HG02759 (cell line): ENCODE measurements around the gene OSGIN1.

Experiments
- ATAC-seq: cut with Tn5 transposase; IDR thresholded peaks from one replicate; pipeline ENCODE4 v1.9.1; 2021; ENCODE audit warnings: mild to moderate bottlenecking, moderate library complexity; ENCODE audit not compliant: unreplicated experiment

The OSGIN1 gene

DNA sequence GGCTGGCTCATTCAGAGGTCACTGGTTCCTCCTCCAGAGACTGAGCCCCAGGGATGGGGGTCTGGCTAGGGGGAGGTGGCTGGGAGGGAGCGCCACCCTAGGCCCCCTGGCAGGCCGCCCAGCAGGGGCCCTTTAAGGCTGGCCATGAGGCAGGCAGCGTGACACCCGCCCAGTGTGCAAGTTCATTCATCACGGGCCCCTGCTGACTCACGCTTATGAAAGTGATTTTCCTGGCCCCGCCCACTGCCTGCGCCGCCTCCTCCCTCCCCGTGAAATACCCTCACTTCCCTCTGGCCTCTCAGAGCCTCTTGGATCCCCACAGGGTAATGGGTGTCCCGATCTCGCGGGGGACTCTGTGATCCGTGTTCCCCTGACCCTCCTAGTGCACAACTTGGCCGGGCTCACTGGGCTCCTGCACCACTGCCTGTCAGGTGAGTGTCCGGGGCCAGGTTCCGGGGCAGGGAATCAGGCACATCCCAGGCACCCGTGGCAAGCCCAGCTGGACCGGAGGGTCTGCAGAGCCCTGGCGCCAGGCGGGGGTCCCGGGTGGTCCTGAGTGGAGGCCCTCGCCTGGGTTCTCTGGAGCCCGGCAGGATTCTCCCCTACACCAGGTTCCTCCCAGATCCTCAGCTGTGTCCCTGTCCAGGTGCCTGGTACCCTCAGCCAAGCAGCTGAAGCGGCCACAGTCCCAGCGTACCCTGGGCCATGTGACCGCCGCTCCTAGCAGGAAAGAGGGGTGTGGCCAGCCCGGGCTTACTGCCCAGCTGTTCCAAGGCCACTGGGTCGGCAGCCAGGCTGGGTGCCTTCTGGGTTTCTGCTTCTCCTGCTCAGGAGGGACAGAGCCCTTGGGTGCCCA lies at the start of gene OSGIN1:
Gene OSGIN1 (plus strand): TSS at position 301 of the 856 bp plus-strand sequence. CDS start 4,432 bp downstream, outside the sequence.
- peak; percentile 83 for ATAC-seq

DNA sequence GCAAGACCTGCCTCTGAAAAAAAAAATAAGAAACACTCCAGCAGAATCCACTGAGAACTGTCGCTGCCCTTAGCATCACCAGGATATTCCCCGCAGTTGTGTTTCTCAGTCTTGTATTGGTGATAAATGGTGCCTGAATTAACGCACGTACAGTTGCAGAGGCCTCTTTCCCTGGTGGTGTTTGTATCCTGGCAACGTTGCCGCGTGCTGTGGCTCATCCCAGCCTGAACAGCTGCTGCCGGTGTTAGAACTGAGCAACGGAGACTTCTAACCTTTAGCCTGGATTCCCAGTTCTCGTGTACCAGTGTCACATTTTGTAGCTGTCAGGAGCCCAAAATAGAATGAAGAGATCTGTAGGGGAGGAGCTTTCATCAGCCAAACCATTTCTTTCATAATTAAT lies 49.3 kb upstream of the OSGIN1 start:
- ATAC-seq = no peak

GRCh38 chr16:83906683-83907082 lies 46.4 kb upstream of the OSGIN1 start:
- no peak for ATAC-seq

- no peak for ATAC-seq
These were observed 45.9 kb upstream of the OSGIN1 start for GRCh38 chr16:83907111-83907510.

- no peak for ATAC-seq
These were observed 45.3 kb upstream of the OSGIN1 start for GRCh38 chr16:83907631-83908250.

- no peak for ATAC-seq
These were observed 44.2 kb upstream of the OSGIN1 start for GRCh38 chr16:83908798-83909197.

GRCh38 chr16:83911290-83911689 lies 41.8 kb upstream of the OSGIN1 start:
- ATAC-seq = no peak

GRCh38 chr16:83912519-83913244 lies 40.4 kb upstream of the OSGIN1 start:
- no peak for ATAC-seq

DNA sequence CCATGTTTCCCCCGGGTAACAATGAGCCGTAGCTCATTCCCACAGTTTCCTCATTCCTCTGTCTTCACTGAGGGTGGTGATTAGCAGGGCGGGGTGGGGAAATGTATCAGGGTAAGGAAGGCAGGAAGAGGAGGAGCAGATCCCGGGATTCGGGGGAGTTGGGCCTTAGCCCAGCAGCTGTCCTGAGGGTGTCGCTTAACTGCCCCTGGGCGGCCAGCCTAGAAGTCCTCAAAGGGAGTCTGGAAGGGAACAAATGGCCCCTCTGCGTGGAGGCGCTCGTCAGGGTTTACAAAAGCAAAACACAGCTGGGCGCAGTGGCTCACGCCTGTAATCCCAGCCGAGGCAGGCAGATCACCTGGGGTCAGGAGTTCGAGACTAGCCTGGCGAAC lies 39.8 kb upstream of the OSGIN1 start:
- ATAC-seq = no peak

- ATAC-seq = no peak
These were observed 38.8 kb upstream of the OSGIN1 start for GRCh38 chr16:83914091-83914710.

GRCh38 chr16:83915081-83915480 lies 38.0 kb upstream of the OSGIN1 start:
- ATAC-seq = no peak

GRCh38 chr16:83915491-83915890 lies 37.5 kb upstream of the OSGIN1 start:
- ATAC-seq = no peak

- ATAC-seq = no peak
These were observed 35.6 kb upstream of the OSGIN1 start for GRCh38 chr16:83917152-83918120.

DNA sequence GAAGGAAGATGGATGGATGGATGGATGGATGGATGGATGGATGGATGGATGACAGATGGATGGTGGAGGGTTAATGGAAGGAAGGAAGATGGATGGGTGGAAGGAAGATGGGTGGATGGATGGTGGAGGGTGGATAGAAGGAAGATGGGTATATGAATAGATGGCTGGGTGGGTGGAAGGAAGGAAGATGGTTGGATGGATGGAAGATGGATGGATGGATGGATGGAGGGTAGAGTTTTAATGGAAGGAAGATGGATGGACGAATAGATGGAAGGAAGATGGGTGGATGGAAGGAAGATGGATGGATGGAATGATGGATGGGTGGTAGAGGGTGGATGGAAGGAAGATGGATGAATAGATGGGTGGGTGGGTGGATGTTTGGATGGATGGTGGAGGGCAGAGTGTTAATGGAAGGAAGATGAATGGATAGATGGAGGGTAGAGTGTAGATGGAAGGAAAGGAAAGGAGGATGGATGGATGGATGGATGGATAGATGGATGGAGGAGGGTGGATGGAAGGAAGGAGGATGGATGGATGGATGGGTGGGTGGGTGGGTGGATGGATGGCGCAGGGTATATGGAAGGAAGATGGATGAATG lies 32.0 kb upstream of the OSGIN1 start:
- no peak for ATAC-seq

GRCh38 chr16:83923581-83924365 lies 29.3 kb upstream of the OSGIN1 start:
- ATAC-seq = no peak

- no peak for ATAC-seq
These were observed 28.4 kb upstream of the OSGIN1 start for GRCh38 chr16:83924686-83925085.

DNA sequence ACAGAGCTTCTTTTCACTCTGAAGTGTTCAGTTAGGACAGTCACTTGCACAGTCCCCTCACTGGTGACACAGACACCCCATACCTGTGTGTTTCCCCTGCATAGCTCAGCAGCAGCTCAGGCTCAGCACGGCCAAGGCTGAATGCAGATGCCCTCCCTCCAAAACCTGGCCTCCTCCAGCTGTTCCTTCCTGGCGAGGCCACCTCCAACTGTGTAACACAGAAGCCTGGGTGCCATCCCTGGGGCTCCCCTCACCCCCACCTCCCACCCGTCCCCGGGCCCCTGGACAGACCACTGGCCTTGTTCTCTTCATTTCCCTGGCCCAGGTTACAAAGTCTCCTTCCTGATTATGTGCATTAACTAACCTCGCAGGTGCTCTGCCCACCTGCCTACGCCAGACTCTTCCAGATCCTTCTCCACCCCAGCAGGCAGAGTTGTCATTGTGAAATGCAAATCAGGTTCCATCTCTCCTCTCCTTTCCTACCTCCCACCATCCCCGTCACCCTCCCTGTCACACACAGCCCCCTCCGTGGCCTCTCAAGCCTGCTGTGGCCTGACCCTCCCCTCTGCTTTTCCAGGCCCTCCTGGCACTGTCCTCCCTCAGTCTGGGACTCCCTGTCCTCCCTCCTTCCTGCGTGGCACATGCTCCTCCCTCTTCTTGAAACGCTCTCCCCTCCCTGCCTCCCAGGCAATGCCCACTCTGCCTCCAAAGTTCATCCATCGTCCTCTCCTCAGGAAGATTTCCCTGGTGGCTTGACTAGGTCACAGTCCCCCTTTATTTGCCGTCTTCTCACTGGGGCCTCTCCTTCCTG lies 27.7 kb upstream of the OSGIN1 start:
- ATAC-seq = no peak
